ENCODE data around the gene SLAMF1. TPM values are rescaled to one million over a fixed set of nuclear protein-coding genes. Genes with fewer than 3 reads are reported as not detected.

Gene SLAMF1
- total and polyA plus RNA-seq, 9 donors: 0.04 to 0.07 (median 0.05) TPM; not detected in 6

DNA sequence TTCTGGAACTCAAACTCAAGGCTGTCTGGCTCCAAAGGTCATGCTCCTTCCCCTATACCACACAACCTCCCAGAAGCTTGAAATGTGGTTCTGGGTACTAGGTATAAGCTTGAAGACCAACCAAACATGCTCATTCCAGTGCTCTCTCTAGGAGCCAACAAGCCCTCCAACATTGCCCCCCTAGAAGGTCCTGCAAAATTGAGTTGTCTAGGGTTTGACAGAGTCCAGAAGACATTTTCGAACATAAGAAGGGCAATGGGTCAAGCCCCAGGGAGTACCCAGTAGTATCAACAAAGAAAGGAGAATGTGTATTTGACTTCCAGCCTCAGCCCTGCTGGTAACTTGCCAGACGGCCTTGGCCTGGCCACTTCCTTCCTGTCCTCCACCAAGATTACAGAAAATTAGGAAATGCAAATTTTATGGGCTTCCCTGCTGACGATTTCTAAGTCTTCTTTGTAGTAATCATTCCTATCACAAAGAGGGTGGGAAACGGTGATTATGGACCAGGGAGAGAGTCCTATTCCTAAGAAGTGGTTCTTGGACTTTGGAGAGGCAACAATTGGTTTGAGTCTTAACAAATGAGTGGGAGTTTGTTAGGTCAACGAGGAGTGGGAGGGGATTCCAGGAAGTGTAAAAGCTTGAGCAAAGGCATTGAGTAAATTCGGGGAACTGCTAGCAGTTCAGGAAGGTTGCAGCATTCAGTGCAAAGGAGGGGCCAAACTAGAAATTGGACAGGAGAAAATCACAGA is 18.7 kb upstream of the SLAMF1 start:
- Histone ChIP-seq H3K4me1 (ENCODE audit: control insufficient read depth, insufficient read depth, low read length) (no peaks in the 10 kb centered on the region), H3K27ac (ENCODE audit: low read length) (peak overlapping the region; percentile 52), H3K9me3 (replicated peaks; ENCODE audit: control insufficient read depth, low read depth, low read length) (no peaks in the 10 kb centered on the region), H3K27me3 (ENCODE audit: control insufficient read depth, insufficient read depth, low read length) (no peaks in the 10 kb centered on the region), H3K4me3 (ENCODE audit: low read length) (no peak overlapping the region), H3K36me3 (ENCODE audit: control insufficient read depth, insufficient read depth, low read length) (no peaks in the 10 kb centered on the region)
- peak; percentile 35 for DNase-seq
- WGBS (ENCODE audit: insufficient coverage): 45% methylated on average over 2 of the region's 6 CpGs

DNA sequence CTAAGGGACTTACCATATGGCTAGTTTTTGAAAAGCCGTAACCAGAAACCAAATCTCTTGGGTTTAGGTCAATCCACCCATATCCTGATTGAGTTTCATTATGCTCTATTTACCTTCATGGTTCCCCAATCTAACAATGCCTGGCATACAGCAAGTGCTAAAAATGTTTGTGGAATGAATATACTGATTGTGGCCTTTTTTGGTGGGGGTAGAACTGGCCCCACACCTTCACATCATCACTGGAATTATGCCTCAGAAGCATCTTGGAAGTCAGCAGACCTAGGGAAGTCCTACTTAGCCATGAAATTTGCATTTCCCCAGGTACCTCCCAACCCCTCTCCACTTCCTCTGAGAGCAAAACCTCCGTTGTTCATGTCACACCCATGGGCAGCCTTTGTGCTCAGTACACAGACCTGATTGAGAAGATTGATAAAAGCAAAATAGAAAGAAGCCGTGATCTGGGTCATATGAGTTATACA is 17.8 kb upstream of the SLAMF1 start:
- DNase-seq: no peak
- no peaks in the 10 kb centered on the region for H3K36me3 ChIP-seq (ENCODE audit: control insufficient read depth, insufficient read depth, low read length)
- no peak overlapping the region for H3K4me3 ChIP-seq (ENCODE audit: low read length)
- no peak overlapping the region for H3K27ac ChIP-seq (ENCODE audit: low read length)
- H3K4me1 ChIP-seq (ENCODE audit: control insufficient read depth, insufficient read depth, low read length): no peaks in the 10 kb centered on the region
- H3K27me3 ChIP-seq (ENCODE audit: control insufficient read depth, insufficient read depth, low read length): no peaks in the 10 kb centered on the region
- no peaks in the 10 kb centered on the region for H3K9me3 ChIP-seq (replicated peaks; ENCODE audit: control insufficient read depth, low read depth, low read length)
- WGBS (ENCODE audit: insufficient coverage): no CpG with 5 or more reads among the region's 3 CpGs

DNA sequence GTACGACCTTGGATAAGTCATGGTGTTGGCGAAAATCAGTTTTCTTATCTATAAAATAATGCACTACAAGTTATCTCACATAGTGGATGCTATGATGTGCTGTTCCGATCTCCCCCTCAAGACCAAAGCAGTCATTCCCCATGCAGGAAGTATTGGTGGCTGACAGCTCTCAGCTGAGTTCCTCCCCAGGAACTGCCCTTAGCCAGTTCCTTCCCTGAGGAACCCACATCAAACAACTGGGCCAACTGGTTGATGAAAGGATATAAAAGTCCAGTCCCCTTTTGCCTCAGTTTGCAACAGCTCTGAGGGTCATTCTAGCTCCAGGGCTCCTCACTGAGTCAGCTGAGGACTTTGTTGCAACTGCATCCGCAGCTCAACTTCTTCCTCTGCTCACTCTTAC is 16.1 kb upstream of the SLAMF1 start:
- no peaks in the 10 kb centered on the region for H3K4me1 ChIP-seq (ENCODE audit: control insufficient read depth, insufficient read depth, low read length)
- DNase-seq: no peak
- 73% methylated on average over 1 of the region's 4 CpGs for WGBS (ENCODE audit: insufficient coverage)
- no peak overlapping the region for H3K4me3 ChIP-seq (ENCODE audit: low read length)
- H3K9me3 ChIP-seq (replicated peaks; ENCODE audit: control insufficient read depth, low read depth, low read length): no peaks in the 10 kb centered on the region
- no peak overlapping the region for H3K27ac ChIP-seq (ENCODE audit: low read length)
- no peaks in the 10 kb centered on the region for H3K27me3 ChIP-seq (ENCODE audit: control insufficient read depth, insufficient read depth, low read length)
- H3K36me3 ChIP-seq (ENCODE audit: control insufficient read depth, insufficient read depth, low read length): no peaks in the 10 kb centered on the region

DNA sequence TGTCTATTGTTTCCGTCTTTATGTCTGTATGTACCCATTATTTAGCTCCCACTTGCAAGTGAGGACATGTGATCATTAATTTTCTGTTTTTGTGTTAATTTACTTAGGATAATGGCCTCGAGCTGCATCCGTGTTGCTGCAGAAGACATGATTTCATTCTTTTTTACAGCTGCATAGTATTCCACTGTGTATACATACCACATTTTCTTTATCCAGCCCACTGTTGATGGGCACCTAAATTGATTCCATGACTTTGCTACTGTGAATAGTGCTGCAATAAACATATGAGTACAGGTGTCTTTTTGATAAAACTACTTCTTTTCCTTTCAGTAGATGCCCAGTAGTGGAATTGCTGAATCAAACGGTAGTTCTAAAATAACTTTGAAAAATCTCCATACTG is 12.7 kb upstream of the SLAMF1 start:
- H3K4me3 ChIP-seq (ENCODE audit: low read length): no peak overlapping the region
- no peak for DNase-seq
- 80% methylated on average over 1 of the region's 4 CpGs for WGBS (ENCODE audit: insufficient coverage)
- no peaks in the 10 kb centered on the region for H3K9me3 ChIP-seq (replicated peaks; ENCODE audit: control insufficient read depth, low read depth, low read length)
- H3K4me1 ChIP-seq (ENCODE audit: control insufficient read depth, insufficient read depth, low read length): no peaks in the 10 kb centered on the region
- no peaks in the 10 kb centered on the region for H3K27me3 ChIP-seq (ENCODE audit: control insufficient read depth, insufficient read depth, low read length)
- H3K27ac ChIP-seq (ENCODE audit: low read length): no peak overlapping the region
- H3K36me3 ChIP-seq (ENCODE audit: control insufficient read depth, insufficient read depth, low read length): no peaks in the 10 kb centered on the region

DNA sequence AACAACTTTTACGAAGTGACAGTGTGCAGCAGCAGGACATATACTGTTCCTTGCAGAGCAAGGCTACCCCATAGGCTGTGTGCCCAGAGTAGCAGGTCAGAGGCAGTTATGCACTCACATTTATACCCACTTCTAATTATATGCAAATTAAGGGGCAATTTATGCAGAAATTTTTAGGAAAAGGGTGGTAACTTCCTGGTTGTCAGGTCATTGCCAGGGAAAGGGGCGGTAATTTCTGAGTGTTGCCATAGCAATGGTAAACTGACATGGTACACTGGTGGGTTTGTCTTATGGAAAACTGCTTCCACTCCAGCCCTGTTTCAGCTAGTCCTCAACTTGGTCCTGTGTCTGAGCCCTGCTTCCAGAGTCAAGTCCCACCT is 12.0 kb upstream of the SLAMF1 start:
- Histone ChIP-seq H3K36me3 (ENCODE audit: control insufficient read depth, insufficient read depth, low read length) (no peaks in the 10 kb centered on the region), H3K27me3 (ENCODE audit: control insufficient read depth, insufficient read depth, low read length) (no peaks in the 10 kb centered on the region), H3K4me3 (ENCODE audit: low read length) (no peak overlapping the region), H3K4me1 (ENCODE audit: control insufficient read depth, insufficient read depth, low read length) (no peaks in the 10 kb centered on the region), H3K9me3 (replicated peaks; ENCODE audit: control insufficient read depth, low read depth, low read length) (no peaks in the 10 kb centered on the region), H3K27ac (ENCODE audit: low read length) (no peak overlapping the region)
- WGBS (ENCODE audit: insufficient coverage): 78% methylated on average over 1 of the region's 2 CpGs
- DNase-seq: no peak

DNA sequence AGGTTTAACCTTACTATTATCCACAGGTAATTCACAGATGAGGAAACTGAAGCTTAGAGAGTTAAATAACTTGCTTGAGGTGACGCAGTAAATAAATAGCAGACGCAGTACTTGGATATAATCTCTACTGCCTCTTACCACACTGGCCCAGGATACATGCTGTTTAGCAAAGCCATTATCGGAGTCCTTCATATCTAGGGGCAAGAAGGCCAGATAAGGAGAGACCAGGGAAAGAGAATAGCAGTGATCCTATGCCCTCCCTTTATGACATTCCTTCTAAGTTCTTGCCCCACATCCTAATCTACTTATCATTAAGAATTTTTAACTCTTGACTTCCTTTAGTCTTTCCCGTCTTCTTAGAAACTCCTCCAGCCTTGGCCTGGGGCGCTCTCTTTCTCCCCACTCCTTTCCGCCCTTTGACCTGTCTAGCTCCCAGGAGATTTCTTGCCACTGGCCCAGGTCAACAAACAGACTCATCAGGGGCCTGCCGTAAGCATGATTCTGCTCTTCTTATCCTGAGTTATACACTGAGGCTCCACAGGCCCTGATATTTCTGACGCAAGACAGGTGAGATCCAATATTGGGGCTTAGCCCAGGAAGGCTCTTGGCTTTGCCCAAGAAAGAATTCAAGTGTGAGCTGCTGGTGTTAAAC is 11.4 kb upstream of the SLAMF1 start:
- Histone ChIP-seq H3K4me1 (ENCODE audit: control insufficient read depth, insufficient read depth, low read length) (no peaks in the 10 kb centered on the region), H3K27me3 (ENCODE audit: control insufficient read depth, insufficient read depth, low read length) (no peaks in the 10 kb centered on the region), H3K36me3 (ENCODE audit: control insufficient read depth, insufficient read depth, low read length) (no peaks in the 10 kb centered on the region), H3K27ac (ENCODE audit: low read length) (no peak overlapping the region), H3K4me3 (ENCODE audit: low read length) (no peak overlapping the region), H3K9me3 (replicated peaks; ENCODE audit: control insufficient read depth, low read depth, low read length) (no peaks in the 10 kb centered on the region)
- no peak for DNase-seq
- WGBS (ENCODE audit: insufficient coverage): 76% methylated on average over 6 of the region's 8 CpGs

DNA sequence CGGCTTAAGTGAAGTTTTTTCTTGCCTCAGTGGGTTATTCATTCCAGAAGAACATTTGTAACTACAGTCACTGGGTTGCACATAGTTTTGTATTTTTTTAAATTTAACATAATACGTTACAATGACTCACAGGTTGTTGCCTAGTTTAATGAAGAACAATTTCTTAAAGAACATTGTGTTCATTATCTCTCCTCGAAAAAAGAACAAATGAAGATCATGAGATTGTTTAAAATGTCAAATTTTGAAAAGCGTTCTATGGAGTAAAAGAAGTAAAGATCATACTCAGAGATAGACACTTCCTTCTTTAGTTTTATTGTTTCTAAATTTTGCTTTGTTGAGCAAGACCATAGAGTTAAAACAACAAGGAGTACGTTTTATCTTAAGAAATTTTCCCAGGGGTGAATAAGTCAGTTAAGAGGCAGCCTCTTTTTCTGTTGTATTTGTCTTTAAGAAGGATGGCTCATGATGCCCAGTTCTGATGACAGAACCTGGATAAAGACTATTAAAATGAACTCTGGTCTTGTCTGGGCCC is 10.5 kb upstream of the SLAMF1 start:
- Histone ChIP-seq H3K36me3 (ENCODE audit: control insufficient read depth, insufficient read depth, low read length) (no peaks in the 10 kb centered on the region), H3K9me3 (replicated peaks; ENCODE audit: control insufficient read depth, low read depth, low read length) (no peaks in the 10 kb centered on the region), H3K27ac (ENCODE audit: low read length) (no peak overlapping the region), H3K27me3 (ENCODE audit: control insufficient read depth, insufficient read depth, low read length) (no peaks in the 10 kb centered on the region), H3K4me3 (ENCODE audit: low read length) (no peak overlapping the region), H3K4me1 (ENCODE audit: control insufficient read depth, insufficient read depth, low read length) (no peaks in the 10 kb centered on the region)
- WGBS (ENCODE audit: insufficient coverage): no CpG with 5 or more reads among the region's 5 CpGs
- DNase-seq: no peak

DNA sequence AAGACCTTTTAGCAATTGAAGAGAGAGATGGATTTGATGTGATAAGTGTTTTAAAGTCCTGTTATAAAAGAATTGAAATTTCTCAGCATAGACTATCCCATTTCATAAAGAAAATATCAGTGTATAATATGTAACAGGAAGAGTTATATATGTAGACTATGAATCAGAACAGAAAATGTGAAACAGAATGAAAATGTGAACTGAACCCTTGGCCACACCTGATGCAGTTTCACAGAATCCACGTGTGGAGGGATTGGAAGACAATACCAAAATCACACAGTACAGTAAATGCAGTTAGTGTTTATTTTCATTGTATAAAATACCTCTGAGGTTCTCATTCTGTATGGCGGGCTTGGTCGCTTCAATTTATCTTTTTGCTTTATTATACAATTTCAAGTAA is 9.9 kb upstream of the SLAMF1 start:
- no CpG with 5 or more reads among the region's 3 CpGs for WGBS (ENCODE audit: insufficient coverage)
- no peaks in the 10 kb centered on the region for H3K9me3 ChIP-seq (replicated peaks; ENCODE audit: control insufficient read depth, low read depth, low read length)
- H3K36me3 ChIP-seq (ENCODE audit: control insufficient read depth, insufficient read depth, low read length): no peaks in the 10 kb centered on the region
- H3K4me1 ChIP-seq (ENCODE audit: control insufficient read depth, insufficient read depth, low read length): no peaks in the 10 kb centered on the region
- no peak overlapping the region for H3K4me3 ChIP-seq (ENCODE audit: low read length)
- H3K27me3 ChIP-seq (ENCODE audit: control insufficient read depth, insufficient read depth, low read length): no peaks in the 10 kb centered on the region
- no peak overlapping the region for H3K27ac ChIP-seq (ENCODE audit: low read length)
- no peak for DNase-seq

DNA sequence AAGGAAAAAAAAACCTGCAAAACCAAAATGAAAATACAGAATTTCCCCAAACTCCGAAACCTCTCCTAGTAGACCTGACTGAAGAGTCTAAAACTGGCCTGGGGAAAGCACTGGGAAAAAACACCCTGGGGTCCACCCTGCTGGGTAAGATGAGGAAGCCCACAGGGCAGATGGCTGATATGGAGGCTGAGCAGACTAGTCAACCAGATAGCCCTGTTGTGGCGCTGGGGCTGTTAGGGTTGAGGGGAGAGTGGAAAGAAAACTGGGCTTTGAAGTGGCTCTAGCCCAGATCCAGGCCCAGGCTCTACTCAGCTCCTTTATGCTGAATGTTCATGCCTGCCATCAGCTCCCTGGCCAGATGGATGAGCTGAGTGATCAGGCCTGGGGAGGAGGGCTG is 6.8 kb upstream of the SLAMF1 start:
- Histone ChIP-seq H3K27ac (ENCODE audit: low read length) (no peak overlapping the region), H3K27me3 (ENCODE audit: control insufficient read depth, insufficient read depth, low read length) (no peaks in the 10 kb centered on the region), H3K36me3 (ENCODE audit: control insufficient read depth, insufficient read depth, low read length) (no peaks in the 10 kb centered on the region), H3K4me1 (ENCODE audit: control insufficient read depth, insufficient read depth, low read length) (no peaks in the 10 kb centered on the region), H3K9me3 (replicated peaks; ENCODE audit: control insufficient read depth, low read depth, low read length) (no peaks in the 10 kb centered on the region), H3K4me3 (ENCODE audit: low read length) (no peak overlapping the region)
- no peak for DNase-seq
- WGBS (ENCODE audit: insufficient coverage): 64% methylated on average over 1 of the region's 2 CpGs

DNA sequence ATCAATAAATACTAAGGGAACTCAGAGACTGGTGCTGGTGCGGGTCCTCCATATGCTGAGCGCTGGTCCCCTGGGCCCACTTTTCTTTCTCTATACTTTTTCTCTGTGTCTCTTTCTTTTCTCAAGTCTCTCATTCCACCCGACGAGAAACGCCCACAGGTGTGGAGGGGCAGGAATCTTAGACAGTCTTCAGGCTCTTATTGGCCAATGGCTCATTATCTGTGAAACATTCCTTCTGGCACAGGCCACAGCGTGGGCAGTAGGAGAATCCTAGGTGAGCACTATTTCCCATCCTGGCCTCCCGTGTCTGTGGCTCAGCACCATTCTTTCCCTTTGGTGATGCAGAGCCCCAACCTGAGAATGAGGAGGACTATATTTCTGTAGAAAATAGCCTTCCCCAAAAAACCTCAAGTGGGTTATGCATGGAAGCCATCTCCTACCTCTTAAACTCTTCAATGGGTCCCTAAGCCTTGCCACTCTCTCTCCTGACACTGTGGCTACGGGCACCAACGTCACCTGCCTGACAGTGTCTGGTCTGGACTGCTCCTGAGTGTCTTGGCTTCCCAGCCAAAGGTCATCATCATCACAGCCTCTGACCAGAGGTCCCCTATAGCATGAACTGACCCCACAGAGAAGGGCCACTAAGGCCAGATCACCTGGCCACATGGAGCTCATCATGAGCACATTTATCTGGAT is 6.2 kb upstream of the SLAMF1 start:
- H3K4me3 ChIP-seq (ENCODE audit: low read length): no peak overlapping the region

More for the DNA sequence above, 6.2 kb upstream of the SLAMF1 start:
- Histone ChIP-seq H3K27ac (ENCODE audit: low read length) (no peak overlapping the region), H3K36me3 (ENCODE audit: control insufficient read depth, insufficient read depth, low read length) (no peaks in the 10 kb centered on the region), H3K9me3 (replicated peaks; ENCODE audit: control insufficient read depth, low read depth, low read length) (no peaks in the 10 kb centered on the region), H3K4me1 (ENCODE audit: control insufficient read depth, insufficient read depth, low read length) (no peaks in the 10 kb centered on the region), H3K27me3 (ENCODE audit: control insufficient read depth, insufficient read depth, low read length) (no peaks in the 10 kb centered on the region)
- DNase-seq: no peak
- WGBS (ENCODE audit: insufficient coverage): 72% methylated on average over 5 of the region's 9 CpGs
